ENCODE results near the gene TMA7. TPM values are rescaled to one million over a fixed set of nuclear protein-coding genes. Genes with fewer than 3 reads are reported as not detected.

Gene TMA7
- total RNA-seq, 4 donors from 2014 or later: 239 to 266 (median 255) TPM

- no peak for ATAC-seq (ENCODE audit: low FRiP score)
- TF ChIP-seq CTCF (IDR thresholded peaks at IDR 0.05): no peak
- DNase-seq (ENCODE audit: low spot score): no peak
These were observed 16.0 kb upstream of the TMA7 start for GRCh38 chr3:48423883-48424695.

GRCh38 chr3:48425281-48425812 is 14.7 kb upstream of the TMA7 start:
- no peak for DNase-seq (ENCODE audit: low spot score)
- peak; percentile 31 for ATAC-seq (ENCODE audit: low FRiP score)
- no peak for TF ChIP-seq CTCF (IDR thresholded peaks at IDR 0.05)

GRCh38 chr3:48426401-48426909 is 13.6 kb upstream of the TMA7 start:
- DNase-seq (ENCODE audit: low spot score) (no peak), ATAC-seq (ENCODE audit: low FRiP score) (no peak)
- no peak for TF ChIP-seq CTCF (IDR thresholded peaks at IDR 0.05)

- ATAC-seq (ENCODE audit: low FRiP score): no peak
- no peak for DNase-seq (ENCODE audit: low spot score)
- no peak for TF ChIP-seq CTCF (IDR thresholded peaks at IDR 0.05)
These were observed 13.0 kb upstream of the TMA7 start for GRCh38 chr3:48426944-48427629.

- DNase-seq (ENCODE audit: low spot score) (no peak), ATAC-seq (ENCODE audit: low FRiP score) (no peak)
- TF ChIP-seq CTCF (IDR thresholded peaks at IDR 0.05): no peak
These were observed 12.5 kb upstream of the TMA7 start for GRCh38 chr3:48427630-48427962.

- ATAC-seq (ENCODE audit: low FRiP score) (no peak), DNase-seq (ENCODE audit: low spot score) (no peak)
- no peak for TF ChIP-seq CTCF (IDR thresholded peaks at IDR 0.05)
These were observed 11.9 kb upstream of the TMA7 start for GRCh38 chr3:48428088-48428571.
